Large intestine (tissue), 3 donors: Measurements from ENCODE around the gene XXYLT1. TPM values are rescaled to one million over a fixed set of nuclear protein-coding genes. Genes with fewer than 3 reads are reported as not detected.

Experiments used
- DNase-seq, 2 donors: peaks; one replicate each; pipeline versions ENCODE4 v3.0.0 to v3.0.0-alpha.2; 2013
- H3K27ac ChIP-seq: one replicate; pipeline ENCODE4 v1.5.1; 2013; ENCODE audit warnings: low read length
- H3K27me3 ChIP-seq: 2 replicates; pipeline ENCODE4 v1.6.1; 2013; ENCODE audit warnings: low read length; ENCODE audit not compliant: control insufficient read depth, insufficient read depth
- H3K36me3 ChIP-seq: 2 replicates; pipeline ENCODE4 v1.6.1; 2013; ENCODE audit warnings: low read length; ENCODE audit not compliant: control insufficient read depth, insufficient read depth
- H3K4me1 ChIP-seq: one replicate; pipeline ENCODE4 v1.6.1; 2013; ENCODE audit warnings: low read length; ENCODE audit not compliant: control insufficient read depth, insufficient read depth
- H3K4me3 ChIP-seq: one replicate; pipeline ENCODE4 v1.5.1; 2013; ENCODE audit warnings: low read length
- H3K9me3 ChIP-seq: one replicate; pipeline ENCODE4 v1.6.1; 2013; ENCODE audit warnings: mild to moderate bottlenecking, low read depth, low read length, moderate library complexity; ENCODE audit not compliant: control insufficient read depth
- WGBS: methylation state at CpG from one replicate; pipeline ENCODE4 v1.1.5; 2013; ENCODE audit warnings: low lambda C conversion rate; ENCODE audit not compliant: insufficient coverage; 5-methylcytosine and 5-hydroxymethylcytosine counted together
- polyA plus RNA-seq: library from polyadenylated mRNA; unstranded; fragments of 120-200 nt; gene quantifications from one replicate; pipeline ENCODE4 v1.2.1, GENCODE V29; 2013

XXYLT1 gene
- polyA plus RNA-seq, 1 donor: 14.0 TPM

- peaks cover 40% of the 10 kb centered on the region for H3K4me1 ChIP-seq
These were observed 168.9 kb downstream of the XXYLT1 start for GRCh38 chr3:195101927-195102608.

GRCh38 chr3:195101001-195101583 lies 169.9 kb downstream of the XXYLT1 start:
- Histone ChIP-seq H3K4me3 (no peak overlapping the region), H3K4me1 (peaks cover 34% of the 10 kb centered on the region), H3K27ac (no peak overlapping the region), H3K36me3 (no peaks in the 10 kb centered on the region), H3K27me3 (no peaks in the 10 kb centered on the region), H3K9me3 (peaks cover 7% of the 10 kb centered on the region)
- no peak for DNase-seq
- 90% methylated on average over 2 of the region's 8 CpGs for WGBS

More at GRCh38 chr3:195101927-195102608, 168.9 kb downstream of the XXYLT1 start:
- no peaks in the 10 kb centered on the region for H3K36me3 ChIP-seq
- H3K4me3 ChIP-seq: no peak overlapping the region
- no peak for DNase-seq
- no peak overlapping the region for H3K27ac ChIP-seq
- H3K9me3 ChIP-seq: peaks cover 7% of the 10 kb centered on the region
- H3K27me3 ChIP-seq: no peaks in the 10 kb centered on the region
- WGBS: 96% methylated on average over 4 of the region's 13 CpGs

DNA sequence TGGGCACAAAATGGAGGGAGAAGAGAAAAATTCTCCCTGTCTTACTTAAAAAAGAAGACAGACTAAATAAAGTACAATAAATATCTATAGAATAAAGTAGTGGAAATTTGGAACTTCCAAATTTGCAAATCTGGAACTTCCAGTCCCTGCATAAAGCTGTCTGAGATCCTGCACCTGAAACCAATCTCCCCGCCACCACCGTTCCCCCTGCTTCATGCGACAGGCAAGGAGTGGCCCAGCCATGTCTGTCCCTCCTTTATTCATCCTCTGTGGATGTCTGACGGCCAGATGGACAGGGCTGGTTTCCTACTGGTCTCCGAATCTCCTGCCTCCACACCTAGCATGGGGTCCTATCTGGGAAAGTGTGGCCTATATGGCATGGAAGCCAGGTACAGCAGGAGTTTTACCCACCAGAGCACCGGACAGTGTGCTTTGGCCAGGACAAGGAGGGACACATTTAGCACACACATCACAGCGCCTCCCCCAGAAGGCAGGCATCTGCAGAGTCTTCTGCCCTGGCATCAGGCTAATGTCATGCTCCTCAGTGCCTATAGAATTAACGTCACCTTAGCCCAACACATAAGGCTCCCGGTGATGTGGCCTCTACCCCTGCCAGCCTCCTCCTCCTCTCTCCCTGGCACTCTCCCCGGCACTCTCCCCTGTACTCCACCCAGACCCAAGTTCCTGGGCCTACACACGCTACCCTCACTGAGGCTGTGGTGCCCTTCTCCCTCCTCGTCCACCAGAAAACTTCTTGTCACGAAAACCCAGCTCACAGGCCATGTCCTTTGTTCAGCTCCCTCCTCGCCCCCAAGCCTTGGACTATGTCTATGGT lies 170.8 kb downstream of the XXYLT1 start:
- Histone ChIP-seq H3K27ac (no peak overlapping the region), H3K9me3 (peaks cover 7% of the 10 kb centered on the region), H3K4me1 (peaks cover 36% of the 10 kb centered on the region), H3K36me3 (no peaks in the 10 kb centered on the region), H3K27me3 (no peaks in the 10 kb centered on the region), H3K4me3 (no peak overlapping the region)
- no peak for DNase-seq
- 100% methylated on average over 1 of the region's 14 CpGs for WGBS

DNA sequence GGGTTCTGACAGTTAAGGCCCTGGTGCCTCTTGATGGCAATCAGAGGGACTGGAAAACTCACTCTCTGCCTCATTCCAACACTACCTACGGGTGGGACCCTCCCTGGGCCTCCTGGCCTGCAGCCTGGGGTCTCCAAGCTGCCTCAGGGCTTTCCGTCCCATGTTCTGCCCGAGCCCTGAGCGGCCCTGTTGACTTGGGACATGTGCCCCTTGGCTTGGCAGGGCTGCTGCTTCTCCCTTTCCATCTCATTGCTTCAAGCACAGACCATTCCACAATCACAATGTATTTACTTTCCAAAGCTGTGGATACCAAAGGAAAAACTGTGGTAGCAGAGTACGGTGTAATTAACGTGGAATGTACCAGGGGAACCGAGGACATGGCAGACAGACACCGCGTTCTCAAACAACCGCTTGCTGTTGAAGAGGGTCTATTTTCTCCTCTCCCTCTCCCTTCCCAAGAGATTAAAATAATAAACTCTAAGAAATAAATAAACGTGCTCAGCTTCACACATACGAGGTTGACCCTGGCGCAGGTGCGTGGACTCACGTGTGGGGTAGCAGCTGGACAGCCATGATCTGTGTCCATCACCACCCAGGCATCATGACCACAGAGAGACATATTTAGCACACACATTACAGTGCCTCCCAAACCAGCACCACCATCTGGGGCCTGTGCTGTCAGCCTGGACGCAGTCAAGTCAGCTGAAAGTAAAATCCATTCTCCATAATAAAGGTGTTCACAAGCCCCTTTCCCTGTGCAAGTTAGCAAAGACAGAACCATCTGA lies 172.0 kb downstream of the XXYLT1 start:
- Histone ChIP-seq H3K27ac (no peak overlapping the region), H3K4me3 (no peak overlapping the region), H3K27me3 (no peaks in the 10 kb centered on the region), H3K4me1 (peaks cover 34% of the 10 kb centered on the region), H3K9me3 (peaks cover 14% of the 10 kb centered on the region), H3K36me3 (no peaks in the 10 kb centered on the region)
- WGBS: 100% methylated on average over 1 of the region's 16 CpGs
- DNase-seq: no peak

- Histone ChIP-seq H3K4me1 (peaks cover 24% of the 10 kb centered on the region), H3K36me3 (no peaks in the 10 kb centered on the region), H3K27me3 (no peaks in the 10 kb centered on the region), H3K9me3 (peaks cover 10% of the 10 kb centered on the region), H3K27ac (no peak overlapping the region), H3K4me3 (no peak overlapping the region)
- WGBS: no CpG with 5 or more reads among the region's 22 CpGs
- DNase-seq: no peak
These were observed 173.4 kb downstream of the XXYLT1 start for GRCh38 chr3:195097331-195098255.

GRCh38 chr3:195096484-195097330 lies 174.3 kb downstream of the XXYLT1 start:
- no peaks in the 10 kb centered on the region for H3K27me3 ChIP-seq
- WGBS: 70% methylated on average over 2 of the region's 13 CpGs
- H3K4me1 ChIP-seq: peaks cover 24% of the 10 kb centered on the region
- no peaks in the 10 kb centered on the region for H3K36me3 ChIP-seq
- peaks cover 10% of the 10 kb centered on the region for H3K9me3 ChIP-seq
- DNase-seq: no peak
- no peak overlapping the region for H3K4me3 ChIP-seq
- H3K27ac ChIP-seq: no peak overlapping the region

- DNase-seq: no peak
- H3K9me3 ChIP-seq: peaks cover 10% of the 10 kb centered on the region
- H3K36me3 ChIP-seq: no peaks in the 10 kb centered on the region
- no peaks in the 10 kb centered on the region for H3K27me3 ChIP-seq
- no peak overlapping the region for H3K27ac ChIP-seq
- WGBS: no CpG with 5 or more reads among the region's 11 CpGs
- H3K4me3 ChIP-seq: no peak overlapping the region
- H3K4me1 ChIP-seq: peaks cover 24% of the 10 kb centered on the region
These were observed 174.9 kb downstream of the XXYLT1 start for GRCh38 chr3:195096053-195096452.

DNA sequence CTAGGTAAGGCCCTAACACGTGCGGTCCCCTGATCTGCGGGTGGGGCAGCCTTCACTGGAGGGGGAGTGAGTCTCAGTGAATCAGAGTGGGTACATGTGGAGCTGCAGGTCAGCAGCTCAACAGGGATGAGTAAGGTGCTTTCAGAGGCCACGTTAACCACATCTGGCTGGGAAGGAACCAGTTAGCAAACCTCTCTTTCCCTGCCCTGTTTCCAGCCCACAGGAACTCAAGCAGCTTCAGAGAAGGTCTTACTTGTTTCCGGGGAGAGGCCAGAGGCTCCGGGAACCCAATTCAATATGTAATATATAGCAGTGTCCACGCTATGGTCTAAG lies 175.3 kb downstream of the XXYLT1 start:
- no peaks in the 10 kb centered on the region for H3K27me3 ChIP-seq
- WGBS: no CpG with 5 or more reads among the region's 7 CpGs
- peaks cover 10% of the 10 kb centered on the region for H3K9me3 ChIP-seq
- H3K36me3 ChIP-seq: no peaks in the 10 kb centered on the region
- H3K27ac ChIP-seq: no peak overlapping the region
- H3K4me3 ChIP-seq: no peak overlapping the region
- peaks cover 24% of the 10 kb centered on the region for H3K4me1 ChIP-seq
- DNase-seq: no peak
